GM06990 (cell line): ENCODE results near the gene RPGRIP1L.

Source experiments
- DNase-seq: peaks from one replicate; pipeline ENCODE4 v3.0.0-alpha.2; 2011; ENCODE audit not compliant: insufficient read length; ENCODE audit errors: extremely low read depth
- H3K27me3 ChIP-seq: replicated peaks from 2 replicates; pipeline ENCODE4 v1.6.0; 2011; ENCODE audit warnings: low read length; ENCODE audit not compliant: control insufficient read depth, insufficient read depth
- H3K36me3 ChIP-seq: 2 replicates; pipeline ENCODE4 v1.5.1; 2011; ENCODE audit warnings: low read length; ENCODE audit not compliant: control insufficient read depth, insufficient read depth
- H3K4me3 ChIP-seq: replicated peaks from 2 replicates; pipeline ENCODE4 v1.5.1; 2011; ENCODE audit warnings: low read depth, mild to moderate bottlenecking, control low read depth, low read length
- CTCF ChIP-seq: IDR thresholded peaks from 2 replicates; pipeline ENCODE4 v1.5.1; 2011; ENCODE audit warnings: low read length, control low read depth, mild to moderate bottlenecking, inconsistent platforms; ENCODE audit not compliant: insufficient read depth, poor library complexity, severe bottlenecking

The RPGRIP1L gene

GRCh38 chr16:53588081-53588648, 115.5 kb downstream of the RPGRIP1L start:
- Histone ChIP-seq H3K4me3 (no peak overlapping the region), H3K36me3 (no peaks in the 10 kb centered on the region), H3K27me3 (no peaks in the 10 kb centered on the region)
- DNase-seq = no peak
- no peak for TF ChIP-seq CTCF

GRCh38 chr16:53583401-53583800, 120.3 kb downstream of the RPGRIP1L start:
- Histone ChIP-seq H3K27me3 (no peaks in the 10 kb centered on the region), H3K36me3 (no peaks in the 10 kb centered on the region), H3K4me3 (no peak overlapping the region)
- TF ChIP-seq CTCF = no peak
- no peak for DNase-seq

- no peaks in the 10 kb centered on the region for H3K36me3 ChIP-seq
- DNase-seq = no peak
- no peaks in the 10 kb centered on the region for H3K27me3 ChIP-seq
- no peak for TF ChIP-seq CTCF
- no peak overlapping the region for H3K4me3 ChIP-seq
Observed at GRCh38 chr16:53581784-53582183, 121.9 kb downstream of the RPGRIP1L start.

GRCh38 chr16:53580038-53580802, 123.4 kb downstream of the RPGRIP1L start:
- no peak for DNase-seq
- H3K27me3 ChIP-seq = no peaks in the 10 kb centered on the region
- H3K36me3 ChIP-seq = no peaks in the 10 kb centered on the region
- H3K4me3 ChIP-seq = no peak overlapping the region
- TF ChIP-seq CTCF = no peak

- no peak for TF ChIP-seq CTCF
- Histone ChIP-seq H3K4me3 (no peak overlapping the region), H3K36me3 (no peaks in the 10 kb centered on the region), H3K27me3 (no peaks in the 10 kb centered on the region)
- no peak for DNase-seq
Observed at GRCh38 chr16:53576904-53577303, 126.8 kb downstream of the RPGRIP1L start.
